Activated CD4-positive, alpha-beta T cell treated with anti-CD3 and anti-CD28 coated beads for 24 hours (primary cell): ENCODE data around the gene WHAMM.
"Not testable (repeated sequence)": the region's sequence is repeated elsewhere in the genome, so short reads cannot be mapped to it uniquely, and the experiment has no call there.

ENCODE experiments used
- DNase-seq, 2 donors: peaks; one replicate each; pipeline ENCODE4 v3.0.0-alpha.2; 2020; ENCODE audit warnings: low read depth in 2 of 2

The WHAMM gene

DNA sequence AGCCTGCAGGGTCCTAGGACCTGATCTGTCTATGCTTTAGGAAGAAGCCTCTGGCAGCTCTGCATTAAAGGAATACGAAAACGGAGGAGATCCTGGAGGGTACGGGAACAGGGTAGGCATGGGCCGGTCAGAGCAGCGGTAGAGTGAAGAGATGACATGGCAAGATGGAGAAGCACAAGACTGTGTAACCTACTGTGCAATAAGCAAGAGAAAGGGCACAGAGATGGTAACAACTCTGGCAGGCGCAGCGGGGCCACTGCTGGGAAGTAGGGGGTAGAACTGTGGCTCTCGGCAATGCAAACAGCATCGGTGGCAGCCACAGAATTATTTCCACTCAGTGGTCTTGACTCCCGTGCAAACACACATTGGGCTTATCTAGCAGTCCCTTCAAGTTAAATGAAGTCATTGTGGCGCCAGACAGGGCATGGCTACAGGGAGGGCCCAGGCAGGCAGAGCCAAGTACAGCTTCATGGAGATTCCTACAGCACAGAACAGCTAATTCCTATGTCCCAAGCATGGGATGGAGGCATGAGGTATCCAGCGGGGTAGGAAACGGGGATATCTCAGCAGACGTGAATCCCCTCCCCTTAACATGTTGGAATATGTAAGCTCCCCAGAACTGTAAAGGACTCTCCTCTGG lies 28.8 kb downstream of the WHAMM start:
- DNase-seq: no peak

DNA sequence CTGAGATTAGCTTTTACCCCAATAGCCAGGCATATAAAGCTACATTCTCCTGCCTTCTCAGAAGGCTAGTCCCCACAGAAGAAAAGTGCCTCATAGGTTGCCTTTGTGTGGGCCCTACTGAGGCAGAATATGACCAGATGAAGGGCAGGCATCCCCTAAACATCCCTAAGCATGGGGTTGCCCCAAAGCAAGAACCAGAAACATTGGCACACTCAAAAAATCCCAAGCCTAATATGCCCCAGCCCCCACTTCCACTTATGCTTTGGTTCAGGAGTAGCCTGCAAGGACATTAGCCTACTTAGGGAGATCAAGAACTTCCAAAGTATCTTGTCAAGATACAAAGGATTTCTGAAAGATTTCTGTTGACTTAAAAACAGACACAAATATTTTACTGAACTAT lies 29.7 kb downstream of the WHAMM start:
- no peak for DNase-seq

DNA sequence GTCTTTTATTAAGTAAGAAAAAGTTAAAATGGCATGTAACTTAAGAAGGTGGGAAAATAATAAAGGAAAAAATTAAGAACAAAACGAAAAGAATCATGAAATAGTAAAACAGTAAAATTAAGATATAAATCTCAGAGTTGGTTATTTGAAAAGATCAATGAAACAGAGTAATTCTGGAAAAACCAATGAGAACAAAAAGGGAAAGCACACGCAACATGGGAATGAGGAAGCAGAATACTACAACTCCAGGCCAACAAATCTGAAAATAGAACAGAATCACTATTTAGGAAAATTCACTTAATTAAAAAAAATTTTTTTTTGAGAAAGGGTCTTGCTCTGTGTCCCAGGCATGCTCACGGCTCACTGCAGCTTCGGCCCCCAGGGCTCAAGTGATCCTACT lies 30.7 kb downstream of the WHAMM start:
- DNase-seq: no peak

DNA sequence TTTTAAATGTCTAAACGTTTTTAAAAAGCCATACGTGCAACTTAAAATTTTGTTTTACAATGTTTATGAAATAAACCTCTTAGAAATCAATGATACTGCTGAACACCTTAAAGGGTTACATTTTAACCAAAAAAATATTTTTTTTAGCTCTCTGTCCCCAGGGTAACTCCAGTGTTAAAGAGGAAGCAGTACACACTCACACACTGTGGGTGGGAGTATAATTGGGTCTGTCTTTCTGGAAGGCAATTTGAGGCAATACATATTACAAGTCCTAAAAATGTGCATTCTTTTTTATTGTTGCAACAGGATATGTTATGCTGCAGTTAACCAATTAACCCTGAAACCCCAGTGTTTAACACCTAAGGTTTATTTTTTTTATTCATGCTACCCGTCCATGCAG lies 34.1 kb downstream of the WHAMM start:
- DNase-seq: no peak

DNA sequence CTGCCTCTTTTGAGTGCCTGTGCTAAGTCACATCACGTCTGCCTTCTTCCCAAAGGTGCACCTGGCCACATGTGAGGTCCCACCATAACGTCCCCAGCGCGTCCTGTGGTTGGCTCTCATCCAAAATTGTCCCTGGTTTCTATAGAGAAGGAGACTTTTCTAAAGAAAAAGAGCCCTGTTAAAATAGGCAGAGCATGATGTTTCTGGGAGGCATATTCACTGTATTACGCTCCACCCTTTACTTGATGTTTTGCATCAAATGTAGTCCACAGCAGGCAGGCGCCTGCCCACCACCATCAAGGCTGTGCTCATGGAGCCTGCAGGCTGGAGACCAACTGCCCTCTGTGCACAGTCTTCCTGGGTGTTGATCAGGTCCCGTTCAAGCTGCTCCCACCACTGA lies 36.3 kb downstream of the WHAMM start:
- DNase-seq: no peak

DNA sequence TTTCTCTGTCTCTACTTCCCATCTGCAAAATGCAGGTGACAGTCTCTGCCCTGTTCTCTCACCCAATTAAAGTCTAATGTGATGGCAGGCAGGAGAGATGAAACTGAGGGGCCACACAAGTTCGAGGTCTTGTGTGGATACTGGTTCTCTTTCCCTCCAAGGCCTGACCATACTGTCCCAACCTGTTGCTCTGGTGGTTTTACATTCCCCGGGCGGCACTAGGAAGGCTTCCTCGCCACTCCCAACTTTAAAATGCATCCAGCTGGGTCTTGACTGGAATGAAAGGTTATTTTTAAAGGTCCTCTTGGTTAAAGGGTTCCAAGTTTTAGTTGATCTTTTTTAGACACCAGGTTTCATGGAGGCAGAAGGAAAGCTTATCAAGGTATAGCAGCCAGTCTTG lies 37.2 kb downstream of the WHAMM start:
- DNase-seq: no peak

DNA sequence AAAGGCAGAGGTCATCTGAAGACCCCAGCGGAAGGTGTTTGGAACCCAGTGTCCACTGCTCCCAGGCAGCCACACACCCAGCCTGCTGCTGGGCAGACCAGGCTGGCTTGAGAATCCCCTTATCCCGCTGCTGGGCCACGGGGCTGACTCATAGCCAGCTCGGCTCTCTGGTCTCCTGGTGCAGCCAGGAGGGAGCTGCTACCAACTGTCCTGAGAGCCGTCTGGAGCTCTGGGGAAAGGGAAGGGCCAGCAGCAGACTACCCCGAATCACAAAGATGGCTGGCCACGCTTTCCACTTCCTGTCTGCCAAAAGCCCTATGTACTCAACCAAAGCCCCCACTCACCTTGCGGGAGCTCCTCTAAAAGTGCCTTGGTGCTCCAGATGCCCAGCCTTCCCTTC lies 38.3 kb downstream of the WHAMM start:
- DNase-seq: no peak

DNA sequence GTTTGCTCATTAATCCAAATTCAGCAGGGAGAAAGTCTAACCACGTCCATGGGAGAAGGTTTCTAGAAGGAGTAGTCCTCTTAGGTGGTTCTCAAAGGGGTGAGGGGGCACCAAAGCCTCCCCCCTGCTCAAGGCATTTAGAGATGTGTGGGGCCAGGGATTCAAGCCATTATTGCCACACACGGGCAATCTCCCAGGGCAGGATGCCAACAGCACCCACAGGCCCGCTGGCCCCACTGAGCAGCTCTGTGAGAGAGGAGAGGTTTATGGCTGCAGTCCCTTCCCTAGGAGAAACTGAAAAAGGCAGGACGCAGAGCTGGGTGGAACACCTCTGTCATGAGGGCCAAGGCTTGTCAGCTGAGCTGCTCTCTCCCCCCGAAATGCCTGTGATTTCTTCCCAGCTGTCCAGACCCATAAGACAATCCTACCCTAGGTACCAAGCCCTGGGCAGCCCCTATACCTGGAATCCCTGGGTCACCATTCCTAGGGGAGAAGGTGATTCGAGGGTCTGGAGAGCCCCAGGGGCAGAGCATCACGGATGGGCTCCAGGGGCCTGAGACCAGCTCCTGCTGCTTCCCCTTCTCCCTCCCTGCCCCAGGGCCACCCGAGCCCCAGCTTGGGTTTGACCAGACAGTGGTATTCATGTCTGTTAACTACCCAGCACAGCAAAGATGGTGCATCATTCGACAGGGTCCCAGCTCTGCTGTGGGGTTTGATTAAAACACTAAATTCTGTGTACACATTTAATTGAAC lies 39.0 kb downstream of the WHAMM start:
- no peak for DNase-seq

DNA sequence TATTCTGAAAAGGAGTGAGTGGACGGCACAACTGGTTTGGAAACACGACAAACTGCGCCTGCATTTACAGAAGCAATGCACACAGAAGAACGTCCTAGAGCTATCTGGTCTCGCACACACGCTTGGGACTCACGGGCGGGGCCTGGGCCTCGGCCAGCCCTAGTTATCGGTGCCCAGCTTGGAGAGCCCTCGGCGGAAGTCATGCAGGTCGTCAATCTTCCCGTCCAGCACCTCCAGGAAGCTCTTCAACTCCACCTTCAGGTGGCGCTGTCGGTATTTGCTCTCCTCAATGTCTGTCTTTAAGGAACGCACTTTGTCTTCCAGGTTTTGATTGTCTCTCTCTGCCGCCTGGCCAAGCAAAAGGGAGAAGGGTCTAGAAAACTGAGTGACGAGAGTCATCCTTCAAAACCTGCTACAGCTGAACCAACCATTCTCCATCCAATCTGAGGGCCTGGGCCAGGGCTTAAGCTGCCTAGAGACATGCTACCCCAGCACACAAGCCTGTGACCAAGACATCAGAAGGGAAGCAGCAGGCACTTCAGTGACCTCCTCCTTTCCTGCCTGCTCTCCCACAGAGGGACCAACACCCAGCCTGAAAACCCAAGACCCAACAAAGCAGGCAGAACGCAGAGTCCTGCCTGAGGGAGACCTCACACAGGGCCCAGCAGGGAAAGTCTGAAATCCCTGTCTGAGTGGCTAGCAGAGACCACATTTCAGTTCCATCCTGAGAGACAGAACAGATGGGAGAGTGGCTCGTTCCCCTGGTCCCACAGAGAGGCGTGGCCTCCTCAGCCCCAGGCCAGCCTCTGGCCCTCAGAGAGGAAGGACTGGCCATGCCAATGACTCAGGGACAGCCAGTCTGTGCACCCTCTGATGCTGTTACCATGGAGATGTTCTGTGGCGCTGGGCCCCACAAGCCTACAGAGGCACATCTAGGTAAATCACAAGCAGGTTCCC lies 40.4 kb downstream of the WHAMM start:
- peak; percentile 6 to 34 for DNase-seq

DNA sequence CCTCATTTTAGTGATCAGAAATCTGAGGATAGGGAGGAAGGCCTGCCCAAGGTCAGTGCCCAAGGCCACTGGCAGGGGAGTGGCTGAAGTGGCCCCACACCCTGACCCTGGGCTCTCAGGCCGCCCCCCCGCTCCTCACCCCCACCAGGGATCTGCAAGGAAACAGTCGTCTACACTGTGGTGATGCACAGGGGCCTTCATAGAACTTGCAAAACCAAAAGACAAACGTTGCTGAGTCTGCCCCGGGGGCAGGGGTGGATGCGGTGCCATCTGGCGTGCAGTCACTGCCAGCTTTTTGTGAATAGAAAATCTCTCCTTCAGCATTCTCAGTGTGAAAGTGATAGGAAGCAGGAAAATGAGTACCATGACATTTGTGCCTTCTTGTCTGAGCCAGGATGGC lies 41.3 kb downstream of the WHAMM start:
- no peak for DNase-seq

DNA sequence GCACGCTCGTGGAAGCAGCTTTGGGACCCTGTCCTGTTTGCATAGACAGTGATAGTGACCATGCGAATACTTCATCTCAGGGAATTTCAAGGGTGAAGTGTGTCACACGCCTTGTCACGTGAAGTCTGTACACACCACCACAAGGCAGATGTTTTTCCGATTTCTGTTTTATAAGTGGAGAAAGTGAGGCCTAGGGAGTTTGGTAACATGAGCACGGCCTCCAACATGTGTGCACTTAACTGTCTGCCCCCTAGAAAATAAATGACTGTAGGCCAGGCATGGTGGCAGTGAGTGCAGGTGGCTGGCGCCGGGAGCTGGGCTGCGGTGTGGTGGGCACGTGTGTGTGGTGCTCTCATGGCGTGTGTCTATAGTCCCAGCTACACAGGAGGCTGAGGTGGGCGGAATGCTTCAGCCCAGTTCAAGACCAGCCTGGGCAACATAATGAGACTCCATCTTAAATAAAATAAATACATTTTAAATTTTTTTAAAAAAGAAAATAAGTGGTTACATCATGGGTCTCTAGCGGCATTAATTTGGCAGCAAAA lies 42.0 kb downstream of the WHAMM start:
- no peak for DNase-seq

DNA sequence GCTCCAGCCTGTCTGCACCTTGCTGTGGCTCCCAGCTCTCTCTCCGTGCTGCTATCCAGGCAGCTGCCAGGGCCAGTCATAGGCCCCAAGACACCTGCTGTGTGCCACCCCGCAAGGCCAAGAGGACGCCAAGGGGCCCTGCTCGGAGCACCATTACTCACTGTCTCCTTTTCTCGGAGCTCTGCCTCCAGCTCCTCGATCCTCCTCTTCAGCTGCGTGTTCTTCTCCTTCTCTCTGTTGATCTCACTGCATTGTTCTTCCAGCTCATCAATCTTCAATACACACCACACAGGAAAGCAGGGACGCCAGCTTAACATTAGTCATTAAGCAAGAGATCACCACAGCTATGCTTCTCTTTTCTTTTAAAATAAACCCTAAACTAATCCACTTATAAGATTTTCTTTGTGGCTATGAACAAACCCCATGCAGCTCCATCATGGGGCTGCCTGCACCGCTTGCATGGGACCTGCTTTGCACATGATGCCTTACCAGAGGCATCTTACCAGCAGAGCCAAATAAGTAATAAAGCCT lies 42.6 kb downstream of the WHAMM start:
- no peak for DNase-seq

DNA sequence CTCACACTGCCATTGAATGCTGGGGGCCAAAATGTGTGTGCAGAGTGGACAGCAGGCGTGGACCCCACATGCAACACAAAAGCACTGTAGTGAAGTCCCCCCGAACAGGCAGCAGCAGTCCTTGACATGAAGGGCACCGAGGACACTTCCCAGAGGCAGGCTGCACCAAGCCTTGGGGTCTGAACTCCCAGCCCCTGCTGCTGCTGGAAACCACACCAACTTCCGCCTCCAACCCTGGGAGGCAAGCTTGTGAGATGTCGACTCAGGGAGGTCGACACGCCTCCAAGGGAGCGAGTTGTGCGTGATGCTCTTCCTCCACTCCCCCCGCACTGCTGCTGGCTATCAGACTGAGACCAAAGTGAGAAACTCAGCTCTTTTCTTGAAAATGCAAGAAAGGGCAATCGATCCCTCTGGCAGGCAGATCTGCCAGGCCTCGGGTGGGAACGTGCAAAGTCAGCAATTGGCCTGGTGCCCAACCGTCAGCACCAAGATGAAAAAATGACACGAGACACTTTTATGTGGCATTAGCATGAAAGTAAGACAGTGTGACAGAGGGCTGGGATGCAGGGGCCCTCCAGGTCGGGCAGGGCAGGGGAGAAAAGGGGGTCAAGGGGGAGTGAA lies 43.6 kb downstream of the WHAMM start:
- DNase-seq: no peak

DNA sequence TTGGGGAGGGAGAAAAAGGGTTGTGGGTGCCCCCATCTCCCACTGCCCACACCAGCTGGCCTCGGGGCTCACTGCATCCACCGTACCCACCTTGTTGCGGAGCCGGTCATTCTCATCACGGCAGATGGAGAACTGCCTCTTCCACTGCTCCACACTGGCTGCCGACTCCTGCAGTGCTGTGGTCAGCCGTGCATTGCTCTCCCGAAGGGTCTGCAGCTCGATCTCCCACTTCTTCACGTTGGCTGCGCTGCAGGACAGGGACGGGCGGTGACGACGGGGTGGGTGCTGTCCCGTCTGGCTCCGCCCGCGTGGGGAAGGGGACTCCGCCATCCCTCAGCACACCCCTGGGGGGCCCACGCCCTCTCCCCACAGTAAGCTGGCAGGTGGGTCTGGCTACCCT lies 45.1 kb downstream of the WHAMM start:
- DNase-seq: no peak

DNA sequence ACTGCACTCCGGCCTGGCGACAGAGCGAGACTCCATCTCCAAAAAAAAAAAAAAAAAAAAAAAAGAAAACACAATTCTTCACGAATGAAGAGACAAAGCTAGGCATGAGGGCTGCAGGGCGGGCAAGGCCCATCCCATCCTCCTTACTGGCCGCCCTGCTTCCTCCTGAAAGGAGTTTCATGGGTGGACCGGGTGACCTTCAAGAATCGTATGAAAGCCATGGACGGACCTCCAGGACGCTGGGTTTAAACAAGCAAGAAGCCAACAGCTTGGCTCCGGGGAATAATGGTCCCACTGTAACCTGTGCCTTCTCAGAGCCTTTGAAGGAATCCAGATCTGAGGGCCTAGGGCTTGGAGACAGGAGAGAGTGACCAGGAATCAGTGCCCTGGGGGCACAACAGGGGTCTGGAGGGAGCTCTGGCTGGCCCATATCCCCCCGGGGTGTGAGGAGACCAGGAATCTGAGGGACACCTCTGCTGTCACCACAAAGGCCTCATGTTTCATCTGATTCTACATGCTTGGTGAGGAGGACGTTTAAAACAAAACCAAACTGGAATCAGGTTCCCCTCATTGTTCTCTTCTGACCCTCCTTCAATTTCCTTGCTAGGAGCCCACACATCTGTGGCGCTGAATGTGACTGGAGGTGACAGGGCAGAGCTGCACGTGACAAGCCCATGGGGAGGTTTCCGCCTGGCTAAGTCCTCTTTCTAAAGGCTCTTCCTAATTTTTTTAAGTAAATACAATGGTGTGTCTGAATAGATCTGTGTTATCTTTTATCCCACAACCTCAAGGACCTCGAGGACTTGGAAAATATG lies 46.1 kb downstream of the WHAMM start:
- DNase-seq: no peak

DNA sequence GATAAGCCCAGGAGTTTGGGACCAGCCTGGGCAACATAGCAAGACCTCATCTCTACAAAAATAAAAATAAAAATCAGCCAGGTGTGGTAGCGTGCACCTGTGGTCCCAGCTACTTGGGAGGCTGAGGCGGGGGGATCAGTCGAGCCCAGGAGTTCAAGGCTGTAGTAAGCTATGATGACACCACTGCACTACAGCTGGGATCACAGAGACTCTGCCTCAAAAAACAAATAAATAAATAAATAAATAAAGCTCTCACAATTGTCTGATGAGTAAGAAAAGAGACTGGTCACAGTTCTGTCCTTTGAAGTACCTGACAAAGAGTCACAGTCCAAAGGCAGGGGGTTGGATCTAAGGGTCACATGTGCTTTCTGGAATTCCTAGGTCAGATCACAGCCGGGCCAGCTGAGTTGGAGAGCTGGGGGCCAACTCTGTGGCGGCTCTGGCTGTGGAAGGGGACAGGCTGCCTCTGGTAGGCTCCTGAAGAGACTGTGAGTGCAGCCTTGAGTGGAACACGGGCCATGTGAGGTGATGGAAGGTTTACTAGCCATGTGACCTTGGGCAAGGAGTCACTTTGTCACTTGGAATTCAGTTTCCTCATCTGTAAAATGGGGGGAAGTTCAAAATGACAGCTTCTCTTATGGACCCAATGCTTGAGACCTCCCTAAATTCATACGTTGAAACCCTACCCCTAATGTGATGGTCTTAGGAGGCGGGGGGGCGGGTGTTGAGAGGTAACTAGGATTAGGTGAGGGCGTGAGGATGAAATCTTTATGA lies 47.2 kb downstream of the WHAMM start:
- DNase-seq: no peak

DNA sequence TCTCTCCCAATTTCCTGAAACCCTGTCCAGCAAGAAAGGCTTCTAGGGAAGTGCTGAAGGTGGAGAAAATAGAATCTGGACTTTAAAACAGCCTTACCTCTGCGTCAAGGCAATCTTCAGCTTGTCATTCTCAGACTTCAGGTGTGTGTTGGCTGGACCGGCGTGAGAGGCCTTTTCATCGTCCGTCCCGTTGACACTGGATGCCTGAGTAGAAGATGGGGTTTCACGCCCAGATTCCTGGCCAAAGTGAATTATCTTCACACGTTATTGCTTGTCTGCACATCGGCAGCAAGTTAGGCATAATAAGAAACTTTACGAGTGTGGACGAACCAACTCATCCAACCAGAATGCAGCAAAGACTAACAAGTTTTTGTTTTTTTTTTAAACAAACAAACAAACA lies 49.5 kb downstream of the WHAMM start:
- DNase-seq: no peak

DNA sequence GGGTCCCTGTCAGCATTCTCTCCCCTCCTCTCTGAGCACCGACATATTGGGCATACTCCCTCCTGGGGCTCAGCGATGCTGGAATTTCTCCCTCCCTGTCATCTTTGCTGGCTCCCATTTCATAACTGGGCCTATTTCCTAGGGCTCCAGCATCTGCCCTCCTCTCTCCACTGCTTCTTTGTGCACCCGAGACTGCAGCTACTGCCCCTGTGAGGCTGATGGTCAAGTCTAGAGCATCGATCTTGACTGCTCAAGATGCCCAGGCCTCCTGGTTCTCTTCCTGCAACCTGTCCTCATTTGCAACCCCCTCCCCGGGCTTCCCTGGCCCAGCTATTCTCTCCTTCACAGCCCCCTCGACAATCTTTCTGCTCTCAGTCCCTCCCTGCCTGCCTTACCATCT lies 53.5 kb downstream of the WHAMM start:
- DNase-seq: no peak

DNA sequence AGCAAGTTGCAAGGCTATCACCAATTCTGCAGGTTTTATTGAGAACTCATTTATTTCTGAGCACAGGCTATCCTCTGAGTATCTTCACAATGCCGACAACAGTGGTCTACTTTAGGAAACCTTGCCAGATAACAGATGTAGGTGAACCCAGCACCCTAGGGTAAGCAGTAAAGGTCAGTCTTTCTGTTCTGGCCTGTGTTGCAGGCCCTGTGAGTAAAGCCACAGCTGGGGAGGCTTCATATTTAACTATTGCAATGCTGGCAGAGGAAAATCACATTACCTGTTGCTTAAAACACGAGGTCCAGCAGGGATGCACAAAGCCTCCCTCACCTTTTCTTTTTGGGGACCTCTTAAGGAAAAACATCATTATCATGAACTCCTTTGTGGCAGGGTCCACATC lies 55.5 kb downstream of the WHAMM start:
- no peak for DNase-seq

DNA sequence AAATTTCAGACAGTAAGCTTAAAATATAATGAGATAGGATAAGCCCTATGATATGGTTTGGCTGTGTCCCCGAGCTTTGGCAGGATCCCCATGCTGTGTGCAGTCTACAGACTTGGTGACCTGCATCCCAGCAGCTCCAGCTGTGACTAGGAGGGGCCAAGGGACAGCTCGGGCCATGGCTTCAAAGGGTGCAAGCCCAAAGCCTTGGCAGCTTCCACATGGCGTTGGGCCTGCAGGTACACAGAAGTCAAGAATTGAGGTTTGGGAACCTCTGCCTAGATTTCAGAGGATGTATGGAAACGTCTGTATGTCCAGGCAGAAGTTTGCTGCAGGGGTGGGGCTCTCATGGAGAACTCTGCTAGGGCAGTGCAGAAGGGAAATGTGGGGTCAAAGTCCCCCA lies 56.2 kb downstream of the WHAMM start:
- not testable (repeated sequence) for DNase-seq
